Activated CD4-positive, alpha-beta T cell treated with anti-CD3 and anti-CD28 coated beads, Interleukin-2, Interleukin-4, amounts not matched to agents 100 ng/mL and 50 ng/mL, durations not matched to agents 16 hours and 8 hours (primary cell): ENCODE measurements around the gene ASAP2.
"Not testable (repeated sequence)": the region's sequence is repeated elsewhere in the genome, so short reads cannot be mapped to it uniquely, and the experiment has no call there.

Experiments
- DNase-seq: peaks from one replicate; pipeline ENCODE4 v3.0.0-alpha.2; 2020; ENCODE audit warnings: low spot score

ASAP2 gene

DNA sequence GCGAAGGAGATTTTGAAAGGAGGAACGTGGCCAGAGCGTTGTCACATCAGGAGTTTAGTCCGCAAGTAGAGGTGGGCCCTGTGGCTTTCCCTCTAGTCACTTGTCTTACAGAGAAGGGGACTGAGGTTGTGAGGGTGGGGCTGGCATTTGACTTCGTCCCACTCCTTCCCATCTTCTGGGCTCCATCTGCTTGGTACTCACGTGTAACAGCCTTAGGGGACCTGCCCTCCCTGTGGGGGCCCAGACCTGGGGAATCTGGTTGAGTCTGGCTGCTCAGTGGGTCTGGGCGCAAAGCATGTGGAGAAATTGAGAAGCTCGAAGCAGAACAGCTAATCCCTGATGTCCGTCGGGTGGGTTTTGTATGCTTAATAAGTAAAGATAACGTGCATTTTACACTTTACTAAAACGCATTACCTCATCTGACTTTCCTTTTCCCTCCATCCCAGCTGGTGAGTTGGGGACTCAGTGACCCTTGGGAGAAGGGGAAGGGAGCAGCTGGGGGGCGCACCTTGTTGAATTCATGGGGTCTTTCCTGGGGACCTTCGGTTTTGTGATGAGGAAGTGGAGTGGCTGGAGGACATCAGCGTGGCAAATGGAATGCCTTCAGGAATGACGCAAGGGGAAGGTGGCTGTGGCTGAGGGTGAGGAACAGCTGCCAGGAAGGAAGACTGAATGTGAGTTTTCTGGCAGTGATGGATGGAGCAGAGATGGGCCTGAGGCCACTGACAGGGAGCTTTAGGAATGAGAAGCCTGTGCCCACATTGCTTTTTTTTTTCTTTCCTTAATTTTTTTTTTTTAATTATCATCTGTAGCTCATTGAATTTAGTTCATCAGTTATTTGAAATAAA, 44.8 kb downstream of the ASAP2 start:
- no peak for DNase-seq

DNA sequence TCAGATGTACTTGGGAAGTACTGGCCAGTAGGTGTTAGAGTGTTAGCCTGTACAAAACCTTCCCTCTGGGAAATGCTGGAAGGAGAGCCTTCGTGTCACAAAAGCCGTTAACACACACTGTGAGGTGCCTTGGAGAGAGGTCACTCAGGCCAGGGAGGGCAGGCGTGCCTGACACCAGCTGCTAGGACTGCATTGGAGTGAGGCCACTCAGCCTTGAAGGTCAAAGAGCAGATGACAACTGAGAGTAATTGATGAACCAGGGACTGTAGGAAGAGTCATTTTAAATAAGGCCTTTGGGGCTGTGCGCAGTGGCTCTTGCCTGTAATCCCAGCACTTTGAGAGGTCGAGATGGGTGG, 45.4 kb downstream of the ASAP2 start:
- DNase-seq, result no peak

DNA sequence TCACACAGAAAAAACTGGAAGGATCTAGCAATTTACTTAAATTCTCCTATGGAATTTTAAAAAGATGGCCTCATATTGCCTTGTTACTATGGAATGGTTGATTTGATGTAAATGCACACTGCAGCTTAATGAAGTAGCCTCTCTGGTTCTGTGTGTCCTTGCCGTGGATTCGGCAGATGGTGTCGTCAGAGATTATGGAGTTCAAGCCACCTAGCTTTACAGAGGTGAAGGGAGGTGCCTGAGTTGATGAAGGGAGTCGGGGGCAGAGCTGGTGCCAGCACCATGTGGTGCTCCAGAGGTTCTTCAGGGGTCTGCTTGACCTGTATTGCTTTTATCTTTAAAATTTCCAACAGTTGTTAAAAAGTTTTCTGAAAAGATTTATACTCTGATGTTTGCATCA, 48.8 kb downstream of the ASAP2 start:
- no peak for DNase-seq

DNA sequence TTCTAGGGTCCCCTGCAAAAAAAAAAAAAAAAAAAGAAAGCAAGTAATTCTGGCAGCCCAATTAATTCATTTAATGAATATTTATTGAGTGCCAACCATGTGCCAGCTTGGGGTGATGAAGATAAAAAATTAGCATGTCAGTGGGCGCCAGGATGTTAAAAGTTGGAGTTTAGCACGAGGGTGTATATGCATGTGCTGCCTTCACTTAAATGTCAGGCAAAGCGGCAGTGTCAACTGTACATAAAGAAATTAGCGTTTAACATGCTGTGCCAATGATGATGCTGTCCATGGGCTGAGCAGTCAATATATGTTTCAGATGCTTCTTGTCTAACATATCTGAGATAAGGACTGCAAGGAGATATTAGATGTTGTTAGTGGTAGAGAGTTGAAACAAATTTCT, 49.5 kb downstream of the ASAP2 start:
- DNase-seq, result no peak

DNA sequence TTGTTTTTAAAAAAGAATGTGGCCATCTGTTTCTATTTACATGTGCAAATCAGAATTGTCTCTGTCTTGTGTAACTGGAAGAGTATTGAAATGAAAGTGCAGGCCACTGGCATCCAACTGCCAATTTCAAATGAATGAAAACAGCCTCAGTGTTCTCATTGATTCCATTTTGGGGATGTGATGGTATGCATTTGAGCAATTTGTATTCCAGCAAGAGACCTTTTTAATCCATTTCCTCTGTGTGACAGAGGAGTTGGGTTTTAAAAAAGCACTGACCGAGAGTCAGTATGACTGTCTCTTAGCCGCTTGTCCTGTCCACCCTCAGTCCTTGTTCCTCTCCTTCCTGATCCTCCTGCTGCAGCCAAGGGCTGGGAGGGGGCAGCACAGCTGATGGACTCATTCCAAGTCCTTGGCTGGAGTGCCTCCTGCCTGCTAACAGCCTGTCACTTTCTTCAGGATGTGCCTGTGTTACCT, 50.0 kb downstream of the ASAP2 start:
- no peak for DNase-seq

DNA sequence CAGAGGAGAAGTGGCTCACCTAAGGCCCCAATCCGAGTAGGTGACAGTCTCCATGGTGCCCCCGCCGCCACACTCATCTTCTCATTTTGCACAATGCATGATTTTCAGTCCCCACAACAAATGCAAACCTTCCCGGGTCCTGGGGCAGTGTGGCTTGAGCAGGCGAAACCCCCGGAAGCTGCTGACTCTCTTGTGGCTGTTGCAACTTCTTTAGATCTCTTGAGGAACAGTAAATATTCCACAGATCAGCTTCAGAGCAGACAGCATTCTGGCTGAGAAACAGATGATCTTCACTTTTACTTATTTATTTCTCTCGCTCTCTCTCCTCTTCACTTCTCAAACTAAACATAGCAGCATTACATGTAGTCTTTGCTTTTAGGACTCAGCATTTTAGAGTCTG, 51.9 kb downstream of the ASAP2 start:
- no peak for DNase-seq

DNA sequence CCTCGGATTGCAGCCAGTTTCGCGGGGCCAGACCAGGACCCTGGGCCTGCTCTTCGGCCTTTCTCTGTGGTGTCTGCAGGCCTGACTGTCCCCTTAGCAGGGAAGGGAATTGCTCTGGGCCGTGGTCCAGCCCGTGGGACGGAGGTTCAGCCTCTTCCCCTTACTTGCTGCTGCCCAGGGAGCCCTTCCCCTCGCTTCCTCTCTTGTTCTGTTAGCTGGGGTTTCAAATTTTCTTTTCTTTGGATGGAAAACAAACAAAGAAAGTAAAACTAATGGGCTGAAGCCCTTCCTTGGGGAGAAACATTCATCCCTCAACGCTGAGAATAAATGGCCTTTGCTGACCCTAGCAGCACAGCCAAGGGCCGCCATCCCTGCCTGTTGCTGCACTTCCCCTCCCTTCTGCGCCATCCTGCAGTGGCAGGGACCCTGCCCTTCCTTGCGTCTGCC, 52.4 kb downstream of the ASAP2 start:
- DNase-seq, result no peak

DNA sequence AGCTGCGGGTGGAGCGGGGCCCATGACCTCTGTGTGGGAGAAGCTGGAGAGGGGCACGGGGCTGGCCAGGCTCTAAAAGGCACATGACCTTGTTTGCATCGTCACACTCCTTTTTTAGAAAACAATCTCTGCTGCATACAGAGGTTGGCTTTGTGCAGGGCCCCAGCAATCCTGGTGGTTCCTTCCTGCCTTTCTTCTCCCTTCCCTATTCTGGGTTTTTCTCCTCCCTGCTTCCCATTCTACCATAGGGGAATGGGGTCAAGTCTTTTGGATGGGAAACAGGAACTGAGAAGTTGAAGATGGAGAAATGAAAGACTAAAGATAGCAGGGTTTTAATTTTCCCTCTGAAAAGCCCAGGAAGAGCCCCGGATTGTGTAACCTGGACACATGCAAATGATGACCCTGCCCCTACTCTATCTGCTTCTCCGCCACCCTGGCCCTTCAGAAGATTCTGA, 53.9 kb downstream of the ASAP2 start:
- no peak for DNase-seq

DNA sequence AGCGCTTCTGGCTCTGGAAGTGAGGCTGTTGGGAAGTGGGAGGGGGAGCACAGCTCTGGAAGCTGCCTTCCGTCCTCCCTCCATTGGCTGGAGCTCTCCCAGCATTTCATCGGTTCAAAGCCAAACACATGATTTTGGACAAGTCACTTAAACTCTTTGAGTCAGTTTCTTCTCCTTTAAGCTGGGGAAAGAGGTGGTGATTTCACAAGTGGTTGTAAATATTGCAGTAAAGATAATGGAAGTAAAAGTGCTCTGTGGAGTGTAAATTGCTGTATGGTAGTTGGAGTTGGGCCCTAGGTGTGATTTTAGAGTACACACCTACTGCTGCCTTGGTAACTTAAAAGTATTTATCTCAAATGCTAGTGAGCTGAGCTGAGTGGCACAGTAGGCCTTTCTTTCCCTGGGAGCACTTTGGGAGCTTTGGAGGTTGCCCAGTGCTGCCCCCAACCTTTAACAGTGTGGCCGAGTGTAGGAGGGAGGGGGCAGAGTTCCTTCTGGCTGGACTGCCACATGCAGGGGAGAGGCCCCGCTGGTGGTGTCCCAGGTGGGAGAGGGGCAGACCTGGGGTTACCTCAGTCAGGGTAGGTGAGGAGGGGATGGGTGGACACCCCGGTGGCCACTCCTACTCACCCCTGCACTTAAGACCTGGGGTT, 54.7 kb downstream of the ASAP2 start:
- no peak for DNase-seq

DNA sequence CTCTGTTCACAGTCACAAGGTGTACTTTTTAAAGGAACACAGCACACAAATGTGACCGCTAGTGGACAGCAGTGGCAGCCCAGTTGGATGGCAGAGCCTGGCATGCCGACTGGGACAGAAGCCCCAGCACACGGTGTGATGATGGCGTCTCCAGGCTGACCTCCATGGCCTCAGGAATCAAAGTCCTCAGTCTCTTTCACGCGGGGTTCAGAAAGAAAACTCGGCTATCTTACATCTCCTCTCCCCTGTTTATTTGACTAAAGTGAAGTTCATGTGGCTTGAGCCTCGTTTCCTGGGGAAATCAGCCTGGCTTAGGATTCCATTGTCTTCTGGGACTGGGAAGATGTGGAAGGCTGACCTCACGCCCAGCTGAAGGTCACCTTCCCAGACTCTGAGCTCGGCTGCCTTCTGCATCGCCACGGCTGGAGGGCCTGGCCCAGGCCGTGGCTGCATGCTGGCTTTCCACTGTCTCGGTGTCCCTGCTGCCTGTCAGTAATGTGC, 56.1 kb downstream of the ASAP2 start:
- no peak for DNase-seq

DNA sequence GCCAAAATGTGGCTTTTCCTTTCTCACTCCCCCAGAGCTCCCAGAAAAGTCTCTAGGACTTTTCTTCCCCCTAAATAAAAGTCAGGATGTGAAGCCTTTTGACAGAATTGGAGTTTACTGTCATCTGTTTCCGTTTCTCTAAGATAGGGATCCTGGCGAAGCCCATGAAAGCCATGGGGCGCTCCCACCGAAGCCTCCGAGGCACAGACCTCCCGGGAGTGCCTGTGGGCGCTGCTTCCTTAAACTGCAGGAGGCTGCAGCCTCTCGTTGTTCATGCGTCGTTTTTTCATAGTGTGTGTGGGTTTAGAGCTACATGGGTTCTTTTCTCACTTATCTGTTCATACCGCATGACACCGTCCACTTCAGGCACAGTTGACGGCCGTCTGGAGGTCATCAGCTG, 56.8 kb downstream of the ASAP2 start:
- no peak for DNase-seq

DNA sequence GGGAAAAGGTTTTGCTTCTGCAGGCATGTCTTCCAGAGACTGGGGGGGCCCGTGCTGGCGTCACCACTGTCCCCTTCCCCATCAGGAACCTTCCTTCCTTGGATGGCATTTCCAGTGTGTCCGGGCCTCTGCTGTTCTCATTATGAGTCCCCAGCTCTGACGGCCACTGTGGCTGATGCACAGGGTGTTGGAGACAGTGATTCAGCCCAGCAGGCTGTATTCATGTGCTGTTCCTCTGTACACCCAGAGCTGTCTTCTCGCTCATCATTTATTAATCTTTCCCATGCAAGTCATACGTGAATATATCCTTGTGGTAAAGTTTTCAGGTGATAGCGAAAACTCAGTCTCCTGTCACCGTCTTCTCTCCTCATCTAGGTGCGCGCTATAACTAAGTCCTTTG, 57.7 kb downstream of the ASAP2 start:
- no peak for DNase-seq

DNA sequence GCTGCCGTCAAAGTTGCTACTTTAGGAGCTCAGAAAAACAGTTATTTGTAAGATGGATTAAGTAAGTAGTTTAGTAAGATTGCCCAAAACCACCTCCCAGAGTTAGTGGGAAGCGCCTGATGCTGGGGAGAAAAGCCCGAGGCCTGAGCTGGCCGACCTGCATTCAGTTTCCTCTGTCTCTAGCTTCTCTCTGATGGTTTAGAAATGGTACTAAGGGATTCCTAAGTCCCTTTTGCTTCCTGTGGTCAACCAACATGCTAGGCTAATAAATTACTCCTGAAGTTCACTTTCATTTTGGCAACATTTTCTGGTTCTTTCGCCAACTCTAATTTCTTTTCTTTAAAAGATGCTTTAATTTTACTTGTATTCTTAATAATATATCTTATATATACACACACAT, 60.1 kb downstream of the ASAP2 start:
- no peak for DNase-seq

DNA sequence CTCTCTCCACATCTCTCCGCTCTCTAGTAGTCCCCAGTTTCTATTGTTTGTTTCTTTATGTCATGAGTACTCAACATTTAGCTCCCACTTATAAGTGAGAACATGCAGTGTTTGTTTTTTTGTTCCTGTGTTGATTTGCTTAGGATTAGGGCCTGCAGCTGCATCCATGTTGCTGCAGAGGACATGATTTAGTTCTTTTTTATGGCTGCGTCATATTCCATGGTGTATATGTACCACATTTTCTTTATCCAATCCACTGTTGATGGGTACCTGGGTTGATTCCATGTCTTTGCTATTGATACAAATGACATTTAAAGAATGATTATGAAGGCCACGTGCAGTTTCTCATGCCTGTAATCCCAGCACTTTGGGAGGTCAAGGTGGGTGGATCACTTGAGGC, 60.7 kb downstream of the ASAP2 start:
- DNase-seq, result not testable (repeated sequence)

DNA sequence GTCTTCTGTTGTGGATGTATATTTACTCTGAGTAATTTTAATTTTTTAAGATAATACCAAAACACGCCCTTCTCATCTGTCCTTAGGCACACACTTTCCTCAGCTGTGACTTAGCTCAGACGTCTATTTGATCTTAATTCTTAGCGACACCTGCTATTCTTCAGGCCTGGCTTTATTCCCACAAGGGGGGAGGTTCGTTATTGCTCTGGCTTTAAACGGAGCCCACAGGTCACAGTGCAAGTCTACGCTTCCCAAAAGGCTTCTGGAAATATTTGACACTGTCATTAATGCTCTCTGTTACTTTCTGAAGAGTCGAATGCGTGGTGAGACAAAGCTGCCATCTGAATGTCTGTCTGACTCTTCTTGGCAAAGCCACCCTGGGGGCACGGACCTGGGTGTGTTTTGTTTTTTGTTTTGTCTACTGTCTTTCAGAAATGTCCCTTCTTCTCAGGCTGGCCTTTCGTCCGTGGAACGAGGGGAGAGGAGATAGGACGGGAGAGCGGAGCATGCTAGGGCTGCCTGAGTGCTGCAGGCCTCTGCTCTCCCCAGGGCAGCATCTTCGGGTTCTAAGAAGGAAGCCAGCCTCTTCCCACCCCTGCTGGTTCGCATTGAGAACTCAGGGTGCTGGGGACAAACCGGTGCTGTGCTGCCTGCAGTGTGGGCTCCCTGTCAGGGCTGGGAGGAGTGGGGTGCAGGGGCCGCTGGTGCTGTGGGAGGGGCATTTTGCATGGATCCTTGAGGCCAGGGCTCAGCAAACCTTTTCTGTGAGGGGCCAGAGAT, 61.9 kb downstream of the ASAP2 start:
- no peak for DNase-seq

DNA sequence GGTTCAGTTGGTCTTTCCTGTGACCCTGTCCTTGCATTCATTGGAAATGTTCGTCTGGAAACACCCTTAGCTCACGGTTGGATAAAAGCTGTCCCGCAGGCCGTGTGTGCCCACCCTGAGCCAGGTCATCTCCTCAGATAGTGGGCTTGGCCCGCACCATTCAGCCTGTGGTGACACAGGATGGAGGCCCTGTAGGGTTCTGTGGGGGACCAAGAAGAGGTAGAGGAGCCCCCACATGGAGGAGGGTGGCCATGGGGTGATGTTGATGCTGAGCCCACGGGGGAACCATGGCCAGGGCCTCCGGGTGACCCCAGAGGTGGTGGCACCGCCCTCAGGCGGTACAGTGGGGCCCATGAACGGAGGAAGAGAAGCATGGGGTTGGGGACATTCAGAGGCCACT, 62.7 kb downstream of the ASAP2 start:
- DNase-seq, result no peak

DNA sequence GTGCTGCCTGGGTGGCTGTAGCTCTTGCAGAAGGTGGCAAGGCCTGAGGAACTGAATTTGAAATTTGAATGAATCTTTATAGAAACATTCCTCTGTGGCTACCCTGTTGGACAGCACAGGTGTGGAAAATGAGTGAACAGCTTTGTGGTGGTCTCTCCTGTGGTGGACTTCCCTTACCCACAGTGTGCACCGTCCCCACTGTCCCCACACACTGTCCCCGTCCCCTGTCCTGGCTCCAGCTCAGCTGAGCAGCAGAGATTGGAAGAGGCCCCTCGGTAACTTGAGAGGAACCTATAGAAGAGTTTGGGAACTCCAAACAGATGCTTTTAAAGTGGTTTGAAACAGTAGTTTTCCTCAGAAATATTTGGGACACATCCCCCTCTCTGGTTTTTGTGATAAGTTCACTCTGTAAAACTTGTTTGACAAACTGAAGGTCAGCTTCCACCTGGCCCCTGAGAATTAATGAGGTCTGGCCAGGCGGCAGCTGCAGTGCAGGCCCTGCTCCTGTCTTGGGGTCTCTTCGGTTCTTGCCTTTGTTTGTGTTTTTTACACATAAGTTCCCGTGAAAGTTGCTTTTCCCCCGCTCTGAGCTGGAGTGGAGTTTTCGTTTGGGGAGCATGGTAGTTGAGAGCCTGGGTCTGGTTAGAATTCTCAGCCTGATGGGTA, 63.2 kb downstream of the ASAP2 start:
- no peak for DNase-seq

DNA sequence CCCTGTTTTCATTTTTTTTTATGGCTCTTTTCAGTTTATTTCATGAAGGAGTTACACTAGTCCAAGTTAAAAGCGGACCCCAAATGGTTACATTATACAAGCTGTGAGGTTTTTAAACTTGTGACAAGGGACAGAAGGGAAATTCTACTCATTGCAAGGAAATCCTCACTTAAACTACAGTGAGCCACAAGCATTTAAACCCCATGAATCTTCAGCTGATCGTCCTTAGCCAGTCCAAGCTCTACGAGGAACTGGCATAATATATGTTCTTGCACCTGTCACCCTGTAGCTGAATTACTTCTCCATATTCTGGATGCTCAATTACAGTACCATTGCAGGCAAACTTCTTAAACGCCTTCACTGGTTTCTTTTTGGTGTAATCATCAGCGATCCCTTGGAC, 64.5 kb downstream of the ASAP2 start:
- DNase-seq, result no peak

DNA sequence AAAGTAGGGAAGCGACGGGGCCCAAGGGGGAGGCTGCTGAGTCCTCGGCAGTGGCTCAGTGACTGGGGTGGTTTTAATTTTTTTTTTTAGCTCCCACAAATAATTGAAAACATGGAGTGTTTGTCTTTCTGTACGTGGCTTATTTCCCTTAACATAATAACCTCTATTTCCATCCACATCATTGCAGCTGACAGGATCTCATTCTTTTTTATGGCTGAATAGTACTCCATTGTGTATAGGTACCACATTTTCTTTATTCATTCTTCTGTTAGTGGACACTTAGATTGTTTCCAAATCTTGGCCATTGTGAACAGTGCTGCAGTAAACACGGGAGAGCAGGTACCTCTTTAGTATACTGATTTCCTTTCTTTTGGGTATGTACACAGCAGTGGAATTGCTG, 65.1 kb downstream of the ASAP2 start:
- no peak for DNase-seq

DNA sequence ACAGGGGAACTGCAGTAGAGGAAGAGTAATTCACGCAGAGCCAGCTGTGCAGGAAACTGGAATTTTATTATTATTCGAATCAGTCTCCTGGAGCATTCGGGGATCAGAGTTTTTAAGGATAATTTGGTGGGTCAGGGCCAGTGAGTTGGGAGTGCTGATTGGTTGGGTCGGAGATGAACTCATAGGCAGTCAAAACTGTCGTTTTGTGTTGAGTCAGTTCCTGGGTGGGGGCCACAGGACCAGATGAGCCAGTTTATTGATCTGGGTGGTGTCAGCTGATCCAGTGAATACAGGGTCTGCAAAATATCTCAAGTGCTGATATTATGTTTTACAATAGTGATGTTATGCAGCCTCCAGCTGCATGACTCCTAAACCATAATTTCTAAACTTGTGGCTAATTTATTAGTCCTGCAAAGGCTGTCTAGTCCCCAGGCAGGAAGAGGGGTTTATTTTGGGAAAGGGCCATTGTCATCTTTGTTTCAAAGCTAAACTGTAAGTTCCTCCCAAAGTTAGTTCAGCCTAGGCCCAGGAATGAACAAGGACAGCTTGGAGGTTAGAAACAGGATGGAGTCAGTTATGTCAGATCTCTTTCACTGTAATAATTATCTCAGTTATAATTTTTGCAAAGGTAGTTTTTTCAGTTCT, 67.0 kb downstream of the ASAP2 start:
- DNase-seq, result no peak

DNA sequence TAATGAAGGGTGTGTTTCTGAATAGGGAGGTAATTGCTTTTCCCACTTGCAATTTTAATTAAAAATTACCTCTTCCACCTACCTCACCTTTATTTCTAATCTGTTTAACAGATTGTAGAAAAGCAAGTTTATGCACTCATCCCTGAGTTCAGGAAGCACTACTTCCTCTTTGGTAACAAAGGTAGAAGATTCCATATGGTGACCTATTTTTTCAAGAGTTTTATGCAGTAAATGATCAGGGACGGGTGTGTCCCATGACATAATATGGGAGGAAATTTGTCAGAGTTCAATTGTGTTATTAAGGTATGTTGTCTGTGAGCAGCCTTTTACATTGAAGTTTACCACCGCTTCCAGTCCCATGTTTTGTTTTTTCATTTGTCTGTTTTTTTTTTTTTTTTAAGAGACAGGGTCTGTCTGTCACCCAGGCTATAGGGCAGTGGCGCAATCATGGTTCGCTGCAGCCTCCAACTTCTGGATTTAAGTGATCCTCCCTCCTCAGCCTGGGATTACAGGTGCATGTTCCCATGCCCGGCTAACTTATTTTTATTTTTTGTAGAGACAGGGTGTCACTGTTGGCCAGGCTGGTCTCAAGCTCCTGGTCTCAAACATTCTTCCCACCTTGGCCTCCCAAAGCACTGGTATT, 68.2 kb downstream of the ASAP2 start:
- DNase-seq, result no peak
